A549 treated with AZD2906 at 1 μM for 4 hours (cell line): ENCODE measurements around the gene GREB1. TPM values are rescaled to one million over a fixed set of nuclear protein-coding genes. Genes with fewer than 3 reads are reported as not detected.

Experiments
- total RNA-seq: library from RNA; stranded (reverse); fragments of 200-300 nt; extraction: Qiagen RNA extraction; gene quantifications from 5 replicates; pipeline ENCODE4 v1.2.3, GENCODE V29; 2022

The GREB1 gene
- 2.3 to 4.1 TPM (median 3.5 TPM) in 5 replicates for total RNA-seq

GRCh38 chr2:11533278-11534070 is at the start of gene GREB1:
Gene GREB1 (plus strand): TSS chr2:11534045. CDS start chr2:11556615, 22,570 bp downstream.

GRCh38 chr2:11669454-11670291 is 135.8 kb downstream of the GREB1 start, which contains the start of gene NTSR2:
Gene NTSR2 (minus strand): TSS chr2:11670195. CDS start chr2:11670129, 66 bp downstream.

Other genes with a start within 250 kb of the GREB1 start
- gene ROCK2, start 189.4 kb upstream of the GREB1 start, total RNA-seq: 19.6 to 30.4 TPM (median 23.7 TPM) in 5 replicates
- gene E2F6, start 67.9 kb upstream of the GREB1 start, total RNA-seq: 22.4 to 26.6 TPM (median 22.9 TPM) in 5 replicates
- 0.05 to 0.08 TPM in 2 of 5 replicates, not detected in the others for gene NTSR2, start 136.2 kb downstream of the GREB1 start, total RNA-seq
- gene LPIN1, start 212.6 kb downstream of the GREB1 start, total RNA-seq: 9.6 to 10.7 TPM (median 9.8 TPM) in 5 replicates